UCSD-AML1 (cell line): ENCODE results near the gene RALGDS.
"Not testable (repeated sequence)": the region's sequence is repeated elsewhere in the genome, so short reads cannot be mapped to it uniquely, and the experiment has no call there.

Experiments used
- DNase-seq: peaks from one replicate; lab custom pipeline; 2025; ENCODE audit not compliant: unreplicated experiment; lab: John Stamatoyannopoulos, UW

The RALGDS gene

GRCh38 chr9:133121198-133121914 is at the start of gene RALGDS:
Gene RALGDS, minus strand, starts transcription at chr9:133121240. Its CDS starts 86 bp downstream, at chr9:133121154.
- peak; percentile 92 for DNase-seq

DNA sequence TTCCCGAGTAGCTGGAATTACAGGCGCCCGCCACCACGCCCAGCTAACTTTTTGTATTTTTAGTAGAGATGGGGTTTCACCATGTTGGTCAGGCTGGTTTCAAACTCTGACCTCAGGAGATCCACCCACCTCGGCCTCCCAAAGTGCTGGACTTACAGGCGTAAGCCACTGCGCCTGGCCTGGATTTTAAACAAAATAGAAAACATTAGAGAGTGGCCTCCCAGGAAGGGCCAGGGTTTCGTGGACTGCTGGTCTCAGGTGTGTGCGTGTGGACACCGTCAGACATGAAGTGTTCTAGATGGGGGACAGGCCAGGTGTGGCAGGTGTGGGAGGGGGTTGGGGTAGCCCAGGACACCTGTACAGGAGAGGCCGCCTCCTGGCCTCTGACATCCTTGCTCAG is 49.7 kb upstream of the RALGDS start:
- no peak for DNase-seq

- DNase-seq: not testable (repeated sequence)
These were observed 48.6 kb upstream of the RALGDS start for GRCh38 chr9:133169687-133170086.

DNA sequence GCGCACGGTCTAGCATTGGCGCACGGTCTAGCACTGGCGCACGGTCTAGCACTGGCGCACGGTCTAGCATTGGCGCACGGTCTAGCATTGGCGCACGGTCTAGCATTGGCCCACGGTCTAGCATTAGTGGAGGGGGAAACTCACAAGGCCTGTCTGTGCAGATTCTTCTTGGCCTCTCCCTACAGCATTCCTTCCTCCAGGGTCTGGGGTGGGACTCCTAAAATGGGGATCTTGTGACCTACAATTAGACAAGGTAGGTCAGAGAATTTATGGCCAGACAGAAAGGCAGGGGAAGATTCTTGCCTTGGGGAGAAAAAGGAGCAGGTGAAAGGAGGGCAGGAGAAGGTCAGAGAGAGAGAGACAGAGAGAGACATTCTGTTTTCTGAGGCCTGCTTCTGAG is 48.1 kb upstream of the RALGDS start:
- no peak for DNase-seq

GRCh38 chr9:133168432-133168831 is 47.4 kb upstream of the RALGDS start:
- no peak for DNase-seq

DNA sequence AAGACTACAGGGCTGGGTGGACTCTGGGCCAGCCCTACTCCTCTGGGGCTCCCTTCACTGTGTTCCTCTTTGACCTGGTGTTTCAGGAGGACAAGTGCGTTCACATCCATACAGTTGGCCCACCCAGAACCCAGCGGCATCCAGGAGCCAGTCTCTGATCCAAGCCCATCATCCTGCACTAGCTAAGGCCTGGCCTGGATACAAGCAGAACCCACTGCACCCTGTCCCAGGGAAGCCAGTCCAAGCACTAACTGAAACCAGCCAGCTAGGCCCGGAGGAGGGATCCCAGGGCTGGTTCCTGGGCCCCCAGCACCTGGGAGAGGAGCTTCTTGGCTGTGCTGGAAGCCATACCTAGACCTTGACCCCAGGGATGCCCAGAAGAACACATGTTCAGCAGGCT is 46.7 kb upstream of the RALGDS start:
- no peak for DNase-seq

GRCh38 chr9:133167096-133167730 is 46.2 kb upstream of the RALGDS start:
- no peak for DNase-seq

DNA sequence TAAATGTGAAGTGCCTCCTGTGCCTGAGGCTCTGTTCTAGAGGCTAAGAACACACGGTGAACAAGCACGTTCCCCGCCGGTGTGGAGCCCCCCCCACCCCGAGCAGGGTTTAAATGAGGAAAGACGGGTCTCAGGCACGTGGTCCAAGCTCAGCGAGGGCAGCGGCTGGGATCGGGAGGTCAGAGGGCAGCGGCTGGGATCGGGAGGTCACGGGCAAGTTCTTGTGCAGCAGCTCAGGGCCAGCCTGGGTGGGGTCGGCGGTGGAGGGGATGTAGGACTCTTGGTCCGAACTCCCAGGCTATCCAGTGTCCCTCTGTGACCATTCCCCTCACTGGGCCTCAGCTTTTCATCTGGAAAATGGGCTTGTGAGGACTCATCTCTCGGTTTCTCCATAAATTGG is 45.4 kb upstream of the RALGDS start:
- no peak for DNase-seq

DNA sequence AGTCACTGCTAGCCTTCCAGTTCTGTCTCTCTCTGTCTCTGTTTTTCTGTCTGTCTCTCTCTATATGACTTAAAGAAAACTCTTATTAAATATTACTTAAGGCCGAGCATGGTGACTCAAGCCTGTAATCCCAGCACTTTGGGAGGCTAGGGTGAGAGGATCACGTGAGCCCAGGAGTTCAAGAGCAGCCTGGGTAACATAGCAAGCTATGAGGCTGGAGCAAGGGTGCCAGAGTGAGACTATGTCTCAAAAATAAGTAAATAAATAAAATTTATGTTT is 44.4 kb upstream of the RALGDS start:
- DNase-seq: no peak

DNA sequence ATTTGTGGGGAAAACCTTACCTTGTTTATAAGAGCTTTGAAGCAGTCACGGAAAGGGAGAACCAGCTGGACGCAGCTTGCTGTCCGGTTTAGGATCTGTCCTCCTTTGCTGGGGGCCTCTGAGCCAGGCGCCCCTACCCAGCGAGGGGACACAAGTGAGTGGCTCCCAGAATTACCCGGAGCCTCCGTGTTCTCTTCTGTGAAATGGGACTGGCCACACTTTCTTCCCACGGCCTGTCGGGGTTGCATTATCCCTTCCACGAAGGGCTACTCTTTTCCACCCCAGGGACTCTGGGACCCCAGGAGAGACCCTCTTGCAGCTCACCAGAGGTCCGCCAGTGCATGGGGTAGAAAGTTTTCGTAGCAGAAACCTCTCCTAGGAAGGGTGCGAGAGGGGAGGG is 43.2 kb upstream of the RALGDS start:
- DNase-seq: no peak

DNA sequence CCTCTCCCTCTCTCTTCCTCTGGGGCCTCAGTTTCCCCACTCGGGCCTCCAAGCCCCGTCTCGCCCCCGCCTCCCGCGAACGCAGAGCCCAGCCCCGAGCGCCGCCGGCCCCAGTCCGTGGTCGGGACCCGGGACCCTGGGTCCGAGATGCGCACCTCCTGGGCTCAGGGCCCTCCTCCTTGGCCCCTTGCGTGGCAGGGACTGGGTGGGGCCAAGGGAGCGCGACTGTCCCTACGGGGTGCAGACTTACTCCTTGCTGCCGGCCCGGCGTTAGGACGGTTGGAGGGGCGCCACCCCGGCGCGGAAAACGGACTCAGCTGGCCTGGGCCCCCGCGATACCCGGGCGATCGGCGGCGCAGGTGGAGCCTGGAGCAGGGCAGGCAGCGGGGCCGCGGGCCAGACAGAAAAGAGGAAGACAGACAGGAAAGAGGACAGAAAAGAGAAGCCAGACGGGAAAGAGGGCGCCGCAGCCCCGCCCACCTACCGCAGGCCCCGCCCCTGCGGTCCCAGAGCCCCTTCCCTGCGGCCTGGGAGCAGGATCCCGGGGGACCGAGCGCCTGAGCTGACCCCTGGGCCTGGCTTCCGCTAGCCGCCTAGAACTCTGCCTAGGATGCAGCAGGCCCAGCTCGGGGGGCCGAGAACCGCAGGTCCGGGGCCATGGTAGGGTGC is 42.6 kb upstream of the RALGDS start, which contains the start of gene GBGT1:
GBGT1 (minus strand) TSS at position 411 of the 669 bp plus-strand sequence. CDS start 1,502 bp downstream, outside the sequence.
- DNase-seq: peak; percentile 88

DNA sequence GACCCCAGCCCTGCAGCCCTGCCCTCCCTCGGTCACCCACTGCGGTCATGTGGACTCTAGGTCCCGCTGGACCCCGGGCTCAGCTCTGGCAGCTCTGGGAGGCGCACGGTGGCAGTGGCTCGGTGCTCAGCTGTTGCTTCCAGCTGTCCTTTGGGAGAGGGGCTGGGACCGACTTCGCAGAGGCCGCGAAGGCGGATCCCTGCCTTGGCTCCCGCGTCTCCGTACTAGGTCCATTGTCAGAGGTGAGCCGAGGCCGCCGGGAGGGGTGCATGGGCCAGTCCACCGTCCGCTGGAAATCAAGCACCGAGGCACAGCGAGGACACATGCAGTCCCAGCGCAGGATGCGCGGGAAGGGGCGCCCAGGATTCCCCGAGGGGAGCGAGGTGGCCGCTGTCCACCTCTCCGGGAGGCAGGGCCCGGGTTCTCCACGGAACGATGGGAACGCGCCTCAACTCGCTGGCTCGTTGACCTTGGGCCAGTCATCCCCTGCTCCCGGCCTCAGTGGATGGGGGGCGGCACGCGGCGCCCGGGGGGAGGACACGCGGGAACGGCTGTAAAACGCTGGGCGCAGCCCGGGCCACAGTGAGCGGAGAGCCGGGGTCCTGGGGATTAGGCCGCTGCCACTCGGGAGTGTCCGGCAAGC is 41.9 kb upstream of the RALGDS start:
- DNase-seq: no peak

GRCh38 chr9:133161547-133161950 is 40.5 kb upstream of the RALGDS start:
- DNase-seq: no peak

DNA sequence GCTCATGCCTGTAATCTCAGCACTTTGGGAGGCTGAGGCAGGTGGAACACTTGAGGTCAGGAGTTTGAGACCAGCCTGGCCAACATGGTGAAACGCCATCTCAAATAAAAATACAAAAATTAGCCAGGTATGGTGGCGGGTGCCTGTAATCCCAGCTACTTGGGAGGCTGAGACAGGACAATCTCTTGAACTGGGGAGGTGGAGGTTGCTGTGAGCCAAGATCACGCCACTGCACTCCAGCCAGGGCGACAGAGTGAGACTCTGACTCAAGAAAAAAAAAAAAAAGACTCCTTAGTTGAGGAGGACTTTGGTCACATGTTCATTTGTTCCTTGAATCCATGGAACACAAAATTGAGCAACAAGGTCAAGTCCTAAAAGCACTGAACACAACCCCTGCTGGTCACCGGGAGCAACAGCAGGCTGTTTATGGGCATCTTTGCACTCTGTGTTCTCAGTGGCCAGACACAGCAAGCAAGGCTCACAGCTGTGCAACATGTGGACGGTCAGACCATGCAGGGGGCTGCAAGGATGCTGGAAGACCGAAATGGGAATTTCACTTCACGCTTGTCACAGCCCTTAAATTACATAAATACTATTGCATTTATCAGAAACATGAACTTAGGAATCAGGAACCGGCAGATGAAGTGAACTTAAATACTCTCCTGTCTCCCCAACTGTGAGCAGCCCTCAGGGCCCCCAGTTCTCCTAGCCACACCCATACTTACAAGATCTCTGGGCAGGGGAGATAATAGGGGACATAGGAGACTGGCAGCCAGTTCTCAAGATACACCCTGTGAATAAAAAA is 39.9 kb upstream of the RALGDS start:
- DNase-seq: peak; percentile 43

GRCh38 chr9:133158695-133159094 is 37.7 kb upstream of the RALGDS start:
- no peak for DNase-seq

DNA sequence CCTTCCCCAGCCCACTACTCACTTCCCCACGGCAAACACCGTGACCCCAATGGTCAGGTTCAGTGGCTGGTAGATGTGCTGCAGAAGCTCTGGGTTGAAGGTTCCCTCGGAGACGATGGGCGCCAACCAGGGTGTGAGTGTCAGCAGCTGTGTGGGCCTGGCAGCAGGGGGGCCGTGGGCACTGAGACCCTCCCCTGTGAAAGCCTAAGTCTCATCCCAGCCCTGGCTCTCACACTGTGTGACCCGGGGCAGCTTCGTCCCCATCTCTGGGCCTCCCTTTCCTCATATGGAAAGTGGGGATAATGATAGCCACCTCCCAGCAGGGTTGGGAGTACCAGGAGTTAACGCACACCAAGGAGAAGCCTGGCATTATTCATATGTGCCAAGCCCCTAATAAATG is 34.1 kb upstream of the RALGDS start:
- DNase-seq: no peak

DNA sequence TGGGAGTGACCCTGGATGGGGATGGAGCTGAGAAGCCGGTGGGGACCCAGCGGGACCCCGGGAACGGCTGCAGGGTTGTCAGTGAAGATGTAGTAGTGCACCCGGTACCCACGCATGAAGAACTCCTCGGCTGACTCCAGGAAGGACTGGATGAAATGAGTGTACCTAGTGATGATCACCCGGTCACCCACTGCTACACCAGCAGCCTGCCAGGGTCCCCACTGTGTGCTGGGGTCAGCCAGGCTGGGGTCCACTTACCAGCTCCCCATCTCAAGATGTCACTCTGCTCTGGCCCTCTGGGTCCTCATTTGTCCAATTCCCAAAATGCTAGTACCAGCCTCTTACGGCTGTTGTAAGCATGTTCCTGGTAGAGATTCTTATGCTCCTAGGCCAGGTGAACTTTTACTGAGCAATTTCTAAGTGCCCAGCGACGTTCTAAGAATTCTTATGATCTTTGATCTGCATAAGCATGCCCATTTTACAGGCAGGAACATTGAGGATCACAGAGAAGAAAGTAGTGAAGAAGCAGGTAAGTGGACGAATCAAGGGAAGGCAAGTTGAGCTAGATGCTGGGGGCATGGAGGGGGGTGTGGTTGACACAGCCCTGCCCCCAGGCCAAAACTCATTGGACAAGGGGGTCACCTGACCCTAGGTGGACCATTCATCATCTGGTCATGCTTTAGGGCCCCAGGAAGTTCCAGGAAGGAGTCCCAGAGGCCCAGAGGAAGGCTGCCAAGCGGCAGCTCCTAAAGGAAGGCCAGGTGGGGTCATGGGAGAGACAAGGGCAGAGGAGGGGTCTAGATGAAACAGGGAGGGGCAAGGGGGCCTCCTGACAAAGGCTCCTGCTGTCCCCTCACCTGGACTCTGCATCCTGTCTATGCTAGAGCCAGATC is 33.3 kb upstream of the RALGDS start:
- no peak for DNase-seq

DNA sequence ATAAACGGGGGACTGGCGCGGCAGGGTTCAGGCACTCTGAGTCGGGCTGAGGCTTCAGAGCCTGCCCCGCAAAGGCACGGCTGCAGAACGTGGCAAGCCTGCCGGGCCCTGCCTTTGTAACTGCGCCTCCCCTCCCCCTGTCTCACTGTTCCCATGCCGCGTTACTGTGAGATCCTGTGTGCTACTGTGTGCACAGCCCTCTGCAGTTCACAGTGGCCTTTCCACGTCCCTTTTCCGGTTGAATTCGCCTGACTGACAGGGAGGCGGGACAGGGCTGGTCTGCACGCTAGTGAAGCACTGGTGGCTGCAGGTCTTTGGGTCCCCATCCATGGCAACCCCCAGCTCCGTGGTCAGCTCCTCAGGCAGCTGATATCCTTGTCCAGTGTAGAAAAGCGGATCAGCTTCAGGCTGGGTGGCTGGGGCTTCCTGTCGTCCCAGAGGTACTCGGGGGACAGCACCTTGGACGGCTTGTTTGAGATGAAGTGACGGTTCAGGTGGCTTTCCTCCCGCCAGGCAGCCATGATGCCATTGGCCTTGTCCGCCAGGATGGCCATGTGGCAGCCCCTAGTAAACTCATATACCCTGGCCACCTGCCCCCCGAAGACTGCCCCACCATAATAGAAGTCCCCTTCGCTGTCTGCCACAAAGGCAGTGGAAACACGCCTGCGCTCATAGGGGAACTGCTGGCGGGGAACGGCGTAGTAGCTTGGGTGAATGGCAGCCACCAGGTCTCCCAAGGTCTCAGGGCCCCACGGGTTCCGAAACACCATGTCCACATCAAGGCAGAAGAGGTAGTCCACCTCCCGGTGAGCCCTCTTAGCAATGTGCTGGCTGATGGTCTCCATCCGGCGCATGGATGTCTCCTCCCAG is 32.4 kb upstream of the RALGDS start:
- DNase-seq: no peak
